HEK293T (cell line): Measurements from ENCODE around the gene LMX1B.

ENCODE experiments used
- BHLHE40 ChIP-seq: fragments of 450-650 bp; IDR thresholded peaks from 2 replicates; pipeline ENCODE4 v1.6.1; 2016; ENCODE audit warnings: mild to moderate bottlenecking, moderate library complexity, borderline replicate concordance
- CTBP1 ChIP-seq: fragments of 450-650 bp; IDR thresholded peaks from 2 replicates; pipeline ENCODE4 v1.6.1; 2016; ENCODE audit warnings: borderline replicate concordance
- ELF4 ChIP-seq: fragments of 450-650 bp; IDR thresholded peaks from 2 replicates; pipeline ENCODE4 v1.6.1; 2017; ENCODE audit warnings: antibody characterized with exemption
- FOXA1 ChIP-seq: fragments of 450-650 bp; IDR thresholded peaks from 2 replicates; pipeline ENCODE4 v1.6.1; 2016; ENCODE audit warnings: mild to moderate bottlenecking
- FOXK2 ChIP-seq: fragments of 450-650 bp; IDR thresholded peaks from 2 replicates; pipeline ENCODE4 v1.6.1; 2016; ENCODE audit warnings: mild to moderate bottlenecking
- FOXM1 ChIP-seq: fragments of 450-650 bp; IDR thresholded peaks from 2 replicates; pipeline ENCODE4 v1.6.1; 2017; ENCODE audit warnings: mild to moderate bottlenecking, borderline replicate concordance
- HDGF ChIP-seq: fragments of 450-650 bp; IDR thresholded peaks from 2 replicates; pipeline ENCODE4 v1.6.1; 2017; ENCODE audit warnings: antibody characterized with exemption, borderline replicate concordance
- L3MBTL2 ChIP-seq: fragments of 450-650 bp; conservative IDR thresholded peaks from 2 replicates; pipeline ENCODE4 v1.6.1; 2016; ENCODE audit warnings: mild to moderate bottlenecking
- NFRKB ChIP-seq: fragments of 450-650 bp; IDR thresholded peaks from 2 replicates; pipeline ENCODE4 v1.6.1; 2016; ENCODE audit warnings: mild to moderate bottlenecking, moderate library complexity
- SUZ12 ChIP-seq: fragments of 450-650 bp; IDR thresholded peaks from 2 replicates; pipeline ENCODE4 v1.6.1; 2016; ENCODE audit warnings: mild to moderate bottlenecking
- TARDBP ChIP-seq: fragments of 450-650 bp; IDR thresholded peaks from 2 replicates; pipeline ENCODE4 v1.6.1; 2016
- ZNF384 ChIP-seq: fragments of 450-650 bp; IDR thresholded peaks from 2 replicates; pipeline ENCODE4 v1.6.1; 2016
- TF ChIP-seq, protein P1 (sequence below): fragments of 450-650 bp; IDR thresholded peaks from 2 replicates; pipeline ENCODE4 v1.6.1; 2016

DNA sequence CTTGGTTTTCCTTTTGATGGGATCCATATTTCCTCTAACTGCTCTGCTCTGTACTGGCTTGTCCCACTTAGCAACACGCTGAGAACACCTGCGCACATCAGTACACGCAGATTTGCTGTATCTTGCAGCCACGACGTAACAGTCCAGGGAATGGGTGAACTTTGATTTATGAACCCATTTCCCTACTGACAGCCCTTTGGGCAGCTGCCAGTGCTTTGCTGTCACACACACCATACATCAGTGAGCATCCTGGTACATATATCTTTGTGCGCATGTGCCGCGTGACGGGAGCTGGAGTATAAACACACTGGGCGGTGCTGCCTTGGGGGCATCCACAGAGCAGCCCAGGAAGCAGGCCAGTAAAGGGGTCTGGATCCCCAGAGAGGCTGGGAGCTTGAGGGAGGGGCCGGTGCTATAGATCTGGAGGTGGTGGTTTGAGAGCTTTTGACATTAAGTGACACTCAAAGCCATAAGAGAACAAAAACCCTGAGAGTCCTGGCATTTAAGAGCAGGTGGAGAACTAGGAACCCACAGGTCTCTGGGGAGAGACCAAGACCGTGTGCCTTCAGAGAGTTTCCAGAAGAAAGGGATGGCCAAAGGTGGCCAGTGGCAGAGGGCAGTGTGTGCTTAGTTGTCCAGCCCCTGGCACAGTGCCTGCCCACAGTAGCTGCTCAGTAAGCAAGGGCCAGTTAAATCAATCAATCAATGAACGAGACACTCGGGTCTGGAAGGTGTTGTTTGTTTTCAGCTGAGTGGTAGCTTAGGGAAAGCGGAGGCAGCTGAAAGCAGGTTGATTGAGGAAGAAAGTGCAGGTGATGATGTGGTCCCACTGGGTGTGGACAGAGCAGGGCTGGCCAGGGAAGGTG is 53.7 kb downstream of the LMX1B start:
- TF ChIP-seq L3MBTL2 (no peak), FOXA1 (no peak), ELF4 (no peak), BHLHE40 (no peak), HDGF (no peak), NFRKB (no peak), TARDBP (no peak), SUZ12 (no peak), FOXM1 (no peak), CTBP1 (no peak), ZNF384 (no peak), FOXK2 (no peak)
- TF ChIP-seq, protein P1, sequence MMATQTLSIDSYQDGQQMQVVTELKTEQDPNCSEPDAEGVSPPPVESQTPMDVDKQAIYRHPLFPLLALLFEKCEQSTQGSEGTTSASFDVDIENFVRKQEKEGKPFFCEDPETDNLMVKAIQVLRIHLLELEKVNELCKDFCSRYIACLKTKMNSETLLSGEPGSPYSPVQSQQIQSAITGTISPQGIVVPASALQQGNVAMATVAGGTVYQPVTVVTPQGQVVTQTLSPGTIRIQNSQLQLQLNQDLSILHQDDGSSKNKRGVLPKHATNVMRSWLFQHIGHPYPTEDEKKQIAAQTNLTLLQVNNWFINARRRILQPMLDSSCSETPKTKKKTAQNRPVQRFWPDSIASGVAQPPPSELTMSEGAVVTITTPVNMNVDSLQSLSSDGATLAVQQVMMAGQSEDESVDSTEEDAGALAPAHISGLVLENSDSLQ, result peak; percentile 91
